ENCODE results near the gene ADGRG1. TPM values are rescaled to one million over a fixed set of nuclear protein-coding genes. Genes with fewer than 3 reads are reported as not detected.

Gene ADGRG1
- total and polyA plus RNA-seq, 8 donors, result 36.4 to 102 (median 79.1) TPM

DNA sequence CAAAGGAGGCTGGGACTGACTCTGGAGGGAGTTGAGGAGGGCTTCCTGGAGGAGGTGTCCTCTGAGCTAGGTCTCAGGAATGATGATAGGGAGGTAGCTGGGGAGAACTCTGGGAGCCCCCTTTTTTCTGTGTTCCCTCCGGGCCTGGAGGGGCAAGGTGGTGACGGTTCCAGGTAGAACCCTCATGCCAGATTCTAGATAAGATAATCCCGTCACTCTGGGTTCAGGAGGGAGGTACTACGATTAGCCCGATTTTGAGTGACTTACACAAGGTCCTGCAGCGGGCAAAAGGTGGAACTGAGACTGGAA lies 21.0 kb downstream of the ADGRG1 start:
- H3K36me3 ChIP-seq, result peaks cover 3 to 31% (median 5%) of the 10 kb centered on the region in 3 donors
- TF ChIP-seq, protein P1, sequence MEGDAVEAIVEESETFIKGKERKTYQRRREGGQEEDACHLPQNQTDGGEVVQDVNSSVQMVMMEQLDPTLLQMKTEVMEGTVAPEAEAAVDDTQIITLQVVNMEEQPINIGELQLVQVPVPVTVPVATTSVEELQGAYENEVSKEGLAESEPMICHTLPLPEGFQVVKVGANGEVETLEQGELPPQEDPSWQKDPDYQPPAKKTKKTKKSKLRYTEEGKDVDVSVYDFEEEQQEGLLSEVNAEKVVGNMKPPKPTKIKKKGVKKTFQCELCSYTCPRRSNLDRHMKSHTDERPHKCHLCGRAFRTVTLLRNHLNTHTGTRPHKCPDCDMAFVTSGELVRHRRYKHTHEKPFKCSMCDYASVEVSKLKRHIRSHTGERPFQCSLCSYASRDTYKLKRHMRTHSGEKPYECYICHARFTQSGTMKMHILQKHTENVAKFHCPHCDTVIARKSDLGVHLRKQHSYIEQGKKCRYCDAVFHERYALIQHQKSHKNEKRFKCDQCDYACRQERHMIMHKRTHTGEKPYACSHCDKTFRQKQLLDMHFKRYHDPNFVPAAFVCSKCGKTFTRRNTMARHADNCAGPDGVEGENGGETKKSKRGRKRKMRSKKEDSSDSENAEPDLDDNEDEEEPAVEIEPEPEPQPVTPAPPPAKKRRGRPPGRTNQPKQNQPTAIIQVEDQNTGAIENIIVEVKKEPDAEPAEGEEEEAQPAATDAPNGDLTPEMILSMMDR (IDR thresholded peaks at IDR 0.05), result no peak
- WGBS, 2 donors, result 60 to 70% methylated on average over 6 of the region's 6 CpGs
- no peak overlapping the region for H3K27ac ChIP-seq
- H3K4me1 ChIP-seq, result no peaks in the 10 kb centered on the region
- ATAC-seq (no peak), FAIRE-seq (no peak), DNase-seq (no peak)
- no peak overlapping the region for H3K4me3 ChIP-seq
- intact Hi-C loops (cut with DNase I), result loop anchor here (2.0 to 10.0 kb wide), 4 partner anchors 47 to 73 kb away; no protein-coding TSS in a partner anchor
- no peaks in the 10 kb centered on the region for H3K27me3 ChIP-seq
- no peaks in the 10 kb centered on the region for H3K9me3 ChIP-seq

DNA sequence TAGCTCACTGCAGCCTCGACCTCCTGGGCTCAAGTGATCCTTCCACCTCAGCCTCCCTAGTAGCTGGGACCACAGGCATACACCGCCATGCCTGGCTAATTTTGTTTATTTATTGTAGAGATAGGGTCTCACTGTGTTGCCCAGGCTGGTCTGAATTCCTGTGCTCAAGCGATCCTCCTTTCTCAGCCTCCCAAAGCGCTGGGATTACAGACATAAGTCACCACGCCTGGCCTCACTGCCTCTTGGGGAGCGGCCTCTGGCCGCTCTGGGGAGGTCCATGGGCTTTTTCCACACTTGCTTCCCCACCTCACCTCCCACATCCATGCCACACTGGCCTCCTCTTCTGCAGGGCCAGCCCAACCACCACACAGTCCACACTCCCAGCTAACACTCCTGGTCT lies 21.4 kb downstream of the ADGRG1 start:
- intact Hi-C loops (cut with DNase I), result loop anchor here (2.0 to 10.0 kb wide), 4 partner anchors 47 to 72 kb away; no protein-coding TSS in a partner anchor
- 87 to 94% methylated on average over 7 of the region's 7 CpGs for WGBS, 2 donors
- H3K4me1 ChIP-seq, result no peaks in the 10 kb centered on the region
- no peak overlapping the region for H3K27ac ChIP-seq
- no peaks in the 10 kb centered on the region for H3K9me3 ChIP-seq
- DNase-seq, result no peak
- H3K4me3 ChIP-seq, result no peak overlapping the region
- TF ChIP-seq, protein P1 (IDR thresholded peaks at IDR 0.05), result no peak
- H3K36me3 ChIP-seq, result peaks cover 3 to 32% (median 5%) of the 10 kb centered on the region in 3 donors
- H3K27me3 ChIP-seq, result no peaks in the 10 kb centered on the region
- ATAC-seq, result no peak
- FAIRE-seq, result no peak

DNA sequence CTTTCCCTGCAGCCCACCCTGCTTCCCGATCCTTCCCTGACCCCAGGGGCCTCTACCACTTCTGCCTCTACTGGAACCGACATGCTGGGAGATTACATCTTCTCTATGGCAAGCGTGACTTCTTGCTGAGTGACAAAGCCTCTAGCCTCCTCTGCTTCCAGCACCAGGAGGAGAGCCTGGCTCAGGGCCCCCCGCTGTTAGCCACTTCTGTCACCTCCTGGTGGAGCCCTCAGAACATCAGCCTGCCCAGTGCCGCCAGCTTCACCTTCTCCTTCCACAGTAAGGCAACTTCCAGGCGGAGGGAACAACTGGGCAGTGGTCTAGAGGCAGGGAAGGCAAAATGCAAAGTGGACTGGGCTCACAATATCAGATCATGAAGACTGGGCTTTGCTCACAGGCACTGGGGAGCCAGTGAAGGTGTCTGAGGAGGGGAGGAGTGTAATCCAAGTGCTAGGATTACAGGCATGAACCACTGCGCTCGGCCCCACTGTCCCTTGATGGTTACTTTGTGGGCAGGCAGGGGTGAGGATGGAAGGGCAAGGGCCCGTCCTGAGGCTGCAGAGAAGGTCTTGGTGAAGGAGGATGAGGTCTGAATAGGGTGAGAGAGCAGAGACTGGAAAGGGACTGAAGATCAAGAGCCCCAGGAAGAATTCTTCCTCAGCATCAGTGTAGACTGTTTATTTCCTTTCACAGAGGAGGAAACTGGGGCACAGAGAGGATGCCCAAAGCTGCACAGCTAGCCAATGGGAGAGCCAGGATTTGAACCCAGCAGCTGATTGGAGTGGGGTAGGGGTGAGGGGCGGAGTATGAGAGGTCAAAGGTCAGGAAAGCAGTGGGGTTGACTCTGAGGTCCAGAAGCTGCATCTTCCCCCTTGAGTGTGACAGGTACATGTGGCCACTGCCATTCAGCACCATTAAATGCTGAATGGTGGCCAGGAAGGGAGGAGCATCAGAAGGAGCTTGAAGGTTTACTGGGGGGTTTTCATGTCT lies 23.2 kb downstream of the ADGRG1 start:
- peaks cover 3 to 49% (median 10%) of the 10 kb centered on the region in 3 donors for H3K36me3 ChIP-seq
- H3K27ac ChIP-seq, result no peak overlapping the region
- no peaks in the 10 kb centered on the region for H3K9me3 ChIP-seq
- ATAC-seq (no peak), DNase-seq (no peak), FAIRE-seq (no peak)
- TF ChIP-seq, protein P1 (IDR thresholded peaks at IDR 0.05), result no peak
- no peaks in the 10 kb centered on the region for H3K4me1 ChIP-seq
- intact Hi-C loops (cut with DNase I), result loop anchor here in 1 of 3 donors (5.0 kb wide), 1 partner anchor 71 kb away; no protein-coding TSS in a partner anchor
- 89 to 94% methylated on average over 10 of the region's 10 CpGs for WGBS, 2 donors
- no peaks in the 10 kb centered on the region for H3K27me3 ChIP-seq
- H3K4me3 ChIP-seq, result no peak overlapping the region

DNA sequence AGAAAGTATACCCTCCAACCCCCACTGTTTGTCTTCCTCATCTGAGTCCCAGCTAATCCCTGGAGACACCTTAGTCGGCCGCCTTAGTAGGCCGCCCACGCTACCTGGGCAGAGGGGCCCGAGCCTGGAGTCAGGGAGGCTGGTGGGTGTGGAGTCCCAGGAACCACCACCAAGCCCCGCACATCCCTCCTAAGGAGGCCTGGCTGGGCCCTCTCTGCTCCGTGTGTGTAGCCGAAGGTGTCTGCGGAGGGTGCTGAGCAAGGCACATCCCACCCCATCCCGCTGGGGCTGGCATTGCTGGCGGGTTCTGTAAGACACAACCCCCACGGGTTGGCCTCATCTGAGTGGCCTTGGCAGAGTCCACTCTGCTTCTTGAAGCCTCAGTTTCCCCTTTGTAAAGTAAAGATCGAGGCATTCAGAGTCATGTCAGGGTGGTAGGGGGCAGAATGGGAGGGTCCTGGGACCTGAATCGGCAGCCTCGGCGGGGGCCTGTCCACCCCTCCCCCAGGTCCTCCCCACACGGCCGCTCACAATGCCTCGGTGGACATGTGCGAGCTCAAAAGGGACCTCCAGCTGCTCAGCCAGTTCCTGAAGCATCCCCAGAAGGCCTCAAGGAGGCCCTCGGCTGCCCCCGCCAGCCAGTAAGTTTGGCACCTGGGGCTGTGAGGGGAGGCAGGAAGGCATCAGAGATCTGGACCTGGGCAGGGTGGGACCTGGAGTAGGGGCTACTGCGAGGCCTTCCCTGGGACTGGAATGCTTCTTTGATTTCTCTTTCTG lies 24.5 kb downstream of the ADGRG1 start:
- intact Hi-C loops (cut with DNase I), result loop anchor here in 1 of 3 donors (5.0 kb wide), 1 partner anchor 69 kb away; no protein-coding TSS in a partner anchor
- ATAC-seq (no peak), DNase-seq (peak in 1 of 6 donors; percentile 60), FAIRE-seq (no peak)
- Histone ChIP-seq H3K4me3 (no peak overlapping the region), H3K36me3 (peaks cover 3 to 51% (median 10%) of the 10 kb centered on the region in 3 donors), H3K27ac (no peak overlapping the region), H3K9me3 (no peaks in the 10 kb centered on the region), H3K4me1 (no peaks in the 10 kb centered on the region), H3K27me3 (no peaks in the 10 kb centered on the region)
- WGBS, 2 donors, result 91 to 93% methylated on average over 23 of the region's 23 CpGs
- TF ChIP-seq, protein P1 (IDR thresholded peaks at IDR 0.05), result no peak
